Right lobe of liver (tissue), 4 donors: Measurements from ENCODE around the gene ISG15.

Source experiments
- POLR2A ChIP-seq: fragments of 450-650 bp; IDR thresholded peaks from one replicate; pipeline ENCODE4 v1.6.1; 2017; ENCODE audit warnings: antibody characterized with exemption, mild to moderate bottlenecking
- TF ChIP-seq, protein P1 (sequence below), 4 donors: fragments of 200-600 bp in 3 of 4; fragments of 450-650 bp in 1 of 4; IDR thresholded peaks; one replicate each; pipeline versions ENCODE4 v1.5.1 to v1.8.0; 2016 to 2022; ENCODE audit warnings: antibody characterized with exemption in 4 of 4, mild to moderate bottlenecking in 2 of 4
- donor health status: DM: no; HTN: no; CAD: no.
- donor health status: DM: no; HTN: no; CAD: no.
- donor health status: DM: no; HTN: yes; CAD: no.

DNA sequence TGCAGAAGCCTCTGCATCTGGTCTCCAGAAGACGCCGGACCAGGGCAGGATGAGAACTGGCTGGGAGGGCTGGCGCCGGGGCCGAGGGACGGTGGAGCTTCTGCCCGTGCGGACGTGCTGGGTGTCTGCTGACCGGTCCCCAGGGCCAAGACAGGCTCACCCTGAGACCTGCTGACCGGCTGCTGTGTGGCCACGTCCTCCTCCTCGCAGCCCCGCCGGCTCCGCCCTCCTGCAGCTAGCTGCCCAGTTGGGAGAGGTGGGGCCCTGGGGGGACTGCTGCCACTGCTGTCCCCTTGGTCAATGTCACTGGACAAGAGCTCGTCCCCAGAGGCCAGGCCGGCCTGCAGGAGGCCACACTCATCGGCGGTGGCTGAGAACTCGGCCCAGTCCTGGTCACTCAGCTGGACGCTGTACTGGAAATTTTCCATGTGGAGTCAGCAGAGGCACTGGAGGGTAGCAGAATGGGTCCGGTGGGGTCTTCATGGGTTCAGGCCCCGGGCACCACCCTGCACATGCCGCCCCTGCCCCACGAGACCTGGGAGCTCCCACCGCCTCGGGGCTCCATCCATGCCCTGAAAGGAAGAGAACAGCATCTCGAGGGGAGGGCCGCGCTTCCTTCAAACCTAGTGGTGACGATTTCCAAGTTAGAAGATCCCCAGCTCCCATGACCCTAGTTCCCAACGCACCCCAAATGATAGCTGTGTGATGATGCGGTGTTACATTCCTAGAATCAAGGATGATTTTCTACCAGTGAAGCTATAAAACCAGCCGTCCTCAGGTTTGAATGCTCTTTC is 32.5 kb upstream of the ISG15 start:
- TF ChIP-seq, protein P1, sequence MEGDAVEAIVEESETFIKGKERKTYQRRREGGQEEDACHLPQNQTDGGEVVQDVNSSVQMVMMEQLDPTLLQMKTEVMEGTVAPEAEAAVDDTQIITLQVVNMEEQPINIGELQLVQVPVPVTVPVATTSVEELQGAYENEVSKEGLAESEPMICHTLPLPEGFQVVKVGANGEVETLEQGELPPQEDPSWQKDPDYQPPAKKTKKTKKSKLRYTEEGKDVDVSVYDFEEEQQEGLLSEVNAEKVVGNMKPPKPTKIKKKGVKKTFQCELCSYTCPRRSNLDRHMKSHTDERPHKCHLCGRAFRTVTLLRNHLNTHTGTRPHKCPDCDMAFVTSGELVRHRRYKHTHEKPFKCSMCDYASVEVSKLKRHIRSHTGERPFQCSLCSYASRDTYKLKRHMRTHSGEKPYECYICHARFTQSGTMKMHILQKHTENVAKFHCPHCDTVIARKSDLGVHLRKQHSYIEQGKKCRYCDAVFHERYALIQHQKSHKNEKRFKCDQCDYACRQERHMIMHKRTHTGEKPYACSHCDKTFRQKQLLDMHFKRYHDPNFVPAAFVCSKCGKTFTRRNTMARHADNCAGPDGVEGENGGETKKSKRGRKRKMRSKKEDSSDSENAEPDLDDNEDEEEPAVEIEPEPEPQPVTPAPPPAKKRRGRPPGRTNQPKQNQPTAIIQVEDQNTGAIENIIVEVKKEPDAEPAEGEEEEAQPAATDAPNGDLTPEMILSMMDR (IDR thresholded peaks at IDR 0.05), result no peak
- TF ChIP-seq POLR2A, result no peak
